ENCODE measurements around the gene ZBTB44. TPM values are rescaled to one million over a fixed set of nuclear protein-coding genes. Genes with fewer than 3 reads are reported as not detected.

The ZBTB44 gene
- total RNA-seq, 2 experiments from 2014 or later, result 38.2 to 49.4 TPM

DNA sequence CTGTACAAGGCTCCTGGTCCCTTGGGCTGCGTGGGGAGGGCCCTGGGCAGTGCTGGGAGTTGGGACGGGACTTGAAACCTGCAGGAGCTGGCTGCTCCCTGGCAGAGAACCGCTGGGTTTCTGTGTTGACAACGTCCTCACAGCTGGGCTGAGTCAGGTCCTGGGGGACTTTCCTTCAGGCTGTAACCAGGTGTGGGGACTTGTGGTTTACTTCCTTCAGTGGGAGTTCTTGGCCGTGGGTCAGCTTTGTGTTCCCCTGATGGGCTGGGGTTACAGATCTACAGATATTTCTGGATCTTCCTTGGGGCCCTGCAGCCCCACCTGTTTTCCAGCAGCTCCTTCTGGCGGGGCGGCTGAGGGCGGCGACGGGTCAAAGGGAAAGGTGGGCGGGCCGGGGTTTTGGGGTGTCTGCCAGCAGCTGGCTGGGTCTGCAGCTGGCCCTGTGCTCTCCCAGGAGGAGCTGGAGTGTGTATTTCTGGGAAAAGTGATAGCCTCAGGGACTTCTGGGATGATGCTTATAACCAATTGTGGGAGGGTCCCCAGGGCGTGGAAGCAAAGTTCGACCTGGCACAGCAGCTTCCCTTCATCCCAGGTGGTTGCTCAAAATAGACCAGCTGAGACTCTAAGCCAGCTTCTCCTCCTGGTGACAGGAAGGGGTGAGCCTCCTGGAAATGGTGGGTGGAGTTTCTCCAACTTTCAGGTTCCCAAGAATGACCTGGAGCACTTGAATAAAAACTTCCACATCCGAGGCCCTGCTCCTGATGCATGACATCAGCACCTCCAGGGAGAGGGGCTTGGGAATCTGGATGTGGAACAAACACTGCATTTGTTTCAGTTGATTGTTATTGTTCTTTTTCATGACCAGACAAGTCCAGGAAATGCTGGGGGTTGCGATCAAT, 136.0 kb downstream of the ZBTB44 start:
- Mint-ChIP-seq H3K4me3 (no peak overlapping the region), H3K9me3 (ENCODE audit: low read depth) (peaks cover 9% of the 10 kb centered on the region), H3K4me1 (no peaks in the 10 kb centered on the region), H3K27ac (no peak overlapping the region), H3K36me3 (ENCODE audit: low read depth) (no peaks in the 10 kb centered on the region), H3K27me3 (peaks cover 5% of the 10 kb centered on the region)
- CTCF ChIA-PET, result interaction anchor here (0.7 kb wide), 1 partner anchor 258 kb away, joined by 6 read pairs; no protein-coding TSS in a partner anchor
- intact Hi-C loops (cut with DNase I, micrococcal nuclease), result no loop called here
- DNase-seq, result no peak
- no peak for ATAC-seq
- POLR2A ChIA-PET, result no interaction called here

DNA sequence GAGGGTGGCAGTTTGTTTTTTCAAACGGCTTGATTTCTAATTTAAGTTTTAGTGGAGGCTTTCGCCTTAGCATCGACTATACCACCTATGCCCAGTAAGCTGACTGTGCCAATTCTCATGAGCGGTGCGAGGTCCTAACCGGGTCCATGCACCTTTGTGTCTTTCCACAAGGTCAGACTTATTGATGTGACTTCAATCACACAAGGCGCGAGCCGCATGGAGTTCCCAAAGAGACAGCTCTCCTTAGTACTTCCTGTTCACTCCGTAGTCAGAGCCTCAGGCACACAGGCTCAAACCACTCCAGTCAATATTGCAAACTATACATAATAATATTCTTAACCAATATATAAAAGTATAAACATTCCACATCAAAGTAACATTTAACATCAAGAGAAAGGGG, 136.9 kb downstream of the ZBTB44 start:
- H3K9me3 Mint-ChIP-seq (ENCODE audit: low read depth), result peaks cover 9% of the 10 kb centered on the region
- ChIA-PET POLR2A (no interaction called here), CTCF (no interaction called here)
- ATAC-seq (no peak), DNase-seq (no peak)
- no peaks in the 10 kb centered on the region for H3K4me1 Mint-ChIP-seq
- no peaks in the 10 kb centered on the region for H3K36me3 Mint-ChIP-seq (ENCODE audit: low read depth)
- intact Hi-C loops (cut with DNase I, micrococcal nuclease), result no loop called here
- no peak overlapping the region for H3K4me3 Mint-ChIP-seq
- peaks cover 5% of the 10 kb centered on the region for H3K27me3 Mint-ChIP-seq
- H3K27ac Mint-ChIP-seq, result no peak overlapping the region

Other genes with a start within 250 kb of the ZBTB44 start
- gene APLP2, start 245.0 kb downstream of the ZBTB44 start, total RNA-seq, result 10 to 100 TPM; 34.6 to 40.2 TPM
- gene ST14, start 155.1 kb downstream of the ZBTB44 start, total RNA-seq, result not detected
- gene ADAMTS8, start 113.7 kb upstream of the ZBTB44 start, total RNA-seq, result not detected
- gene ADAMTS15, start 133.7 kb upstream of the ZBTB44 start, total RNA-seq, result not detected